ENCODE measurements around the gene TOR1B. TPM values are rescaled to one million over a fixed set of nuclear protein-coding genes. Genes with fewer than 3 reads are reported as not detected.

The TOR1B gene
- total RNA-seq, 1 donor from 2014 or later: 14.5 TPM

DNA sequence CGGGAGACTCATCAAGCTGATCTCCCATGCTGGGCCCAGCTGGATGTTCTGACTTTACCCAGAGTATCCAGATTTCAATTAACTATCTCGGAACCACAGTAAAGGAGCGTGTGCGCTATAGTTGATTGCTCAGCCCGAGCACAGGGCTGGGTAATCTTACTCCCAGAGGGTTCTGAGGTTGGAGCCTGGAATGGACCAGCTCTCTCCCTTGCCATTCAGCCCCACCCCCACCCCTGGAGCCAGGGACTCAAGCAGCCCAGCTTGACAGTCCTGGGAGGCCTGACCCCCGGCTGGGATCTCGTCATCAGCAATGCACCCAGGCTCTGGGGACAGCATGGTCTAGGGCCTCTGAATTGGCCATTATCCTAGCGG is 26.4 kb upstream of the TOR1B start:
- no peaks in the 10 kb centered on the region for H3K36me3 ChIP-seq
- peaks cover 17% of the 10 kb centered on the region for H3K4me1 ChIP-seq
- no peaks in the 10 kb centered on the region for H3K27me3 ChIP-seq
- no peak for TF ChIP-seq POLR2AphosphoS5 (IDR thresholded peaks at IDR 0.05; ENCODE audit: insufficient read depth in 1 of 2, low read depth in 1 of 2)
- TF ChIP-seq POLR2A (IDR thresholded peaks at IDR 0.05): no peak
- TF ChIP-seq, protein P1, sequence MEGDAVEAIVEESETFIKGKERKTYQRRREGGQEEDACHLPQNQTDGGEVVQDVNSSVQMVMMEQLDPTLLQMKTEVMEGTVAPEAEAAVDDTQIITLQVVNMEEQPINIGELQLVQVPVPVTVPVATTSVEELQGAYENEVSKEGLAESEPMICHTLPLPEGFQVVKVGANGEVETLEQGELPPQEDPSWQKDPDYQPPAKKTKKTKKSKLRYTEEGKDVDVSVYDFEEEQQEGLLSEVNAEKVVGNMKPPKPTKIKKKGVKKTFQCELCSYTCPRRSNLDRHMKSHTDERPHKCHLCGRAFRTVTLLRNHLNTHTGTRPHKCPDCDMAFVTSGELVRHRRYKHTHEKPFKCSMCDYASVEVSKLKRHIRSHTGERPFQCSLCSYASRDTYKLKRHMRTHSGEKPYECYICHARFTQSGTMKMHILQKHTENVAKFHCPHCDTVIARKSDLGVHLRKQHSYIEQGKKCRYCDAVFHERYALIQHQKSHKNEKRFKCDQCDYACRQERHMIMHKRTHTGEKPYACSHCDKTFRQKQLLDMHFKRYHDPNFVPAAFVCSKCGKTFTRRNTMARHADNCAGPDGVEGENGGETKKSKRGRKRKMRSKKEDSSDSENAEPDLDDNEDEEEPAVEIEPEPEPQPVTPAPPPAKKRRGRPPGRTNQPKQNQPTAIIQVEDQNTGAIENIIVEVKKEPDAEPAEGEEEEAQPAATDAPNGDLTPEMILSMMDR (IDR thresholded peaks at IDR 0.05): no peak
- H3K9me3 ChIP-seq: no peaks in the 10 kb centered on the region
- H3K4me3 ChIP-seq: peak overlapping the region; percentile 3 to 34
- intact Hi-C loops (cut with DNase I): loop anchor here (5.0 kb wide), 1 partner anchor 134 kb away; the partner anchor contains the start of gene ASB6
- no peak for DNase-seq (ENCODE audit: extremely low spot score in 2 of 2)
- H3K27ac ChIP-seq: peak overlapping the region; percentile 81

DNA sequence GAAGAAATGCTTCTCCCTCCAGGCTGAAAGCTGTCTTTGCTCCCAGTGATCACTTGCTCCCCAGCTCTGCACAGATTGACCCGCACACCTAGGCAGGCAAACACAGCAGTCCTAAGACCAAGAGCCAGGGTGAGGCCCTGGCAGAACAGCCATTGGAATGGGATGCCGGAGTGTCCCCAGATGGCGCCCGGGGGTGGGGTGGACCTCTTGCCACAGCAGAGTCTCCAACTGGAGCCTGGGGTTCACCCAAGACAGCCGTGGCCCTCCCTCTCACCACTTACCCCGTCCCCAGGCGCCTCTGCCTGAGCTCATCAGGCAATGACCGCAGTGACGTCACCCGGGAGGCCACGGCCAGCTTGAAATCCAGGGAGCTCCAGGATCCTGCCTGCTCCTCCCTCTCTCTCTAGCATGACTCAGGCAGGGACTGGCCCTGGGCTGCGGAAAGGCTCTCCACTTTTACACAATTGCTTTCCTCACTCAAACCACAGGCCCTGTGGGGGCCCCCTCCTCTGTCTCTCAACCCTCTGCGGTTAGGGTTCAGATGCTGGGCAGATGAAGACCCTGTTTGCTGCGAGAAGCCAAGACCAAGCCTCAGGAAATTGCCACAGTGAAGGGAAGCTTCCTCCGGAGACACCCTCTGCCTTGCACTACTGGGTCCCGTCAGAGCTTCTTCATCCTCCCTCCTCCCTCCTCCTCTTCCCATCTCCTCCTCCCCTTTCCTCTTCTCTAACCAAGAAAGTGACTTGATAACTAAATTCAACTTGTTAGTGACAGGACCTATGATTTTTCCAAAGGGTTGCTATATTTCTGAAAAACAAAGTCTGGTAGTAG is 25.8 kb upstream of the TOR1B start:
- DNase-seq (ENCODE audit: extremely low spot score in 2 of 2): peak in 1 of 2 donors; percentile 99
- intact Hi-C loops (cut with DNase I): loop anchor here (5.0 kb wide), 1 partner anchor 135 kb away; the partner anchor contains the start of gene ASB6
- Histone ChIP-seq H3K4me1 (peaks cover 17% of the 10 kb centered on the region), H3K9me3 (no peaks in the 10 kb centered on the region), H3K4me3 (peak overlapping the region; percentile 3 to 34), H3K27ac (peak overlapping the region; percentile 81), H3K36me3 (no peaks in the 10 kb centered on the region), H3K27me3 (no peaks in the 10 kb centered on the region)
- TF ChIP-seq POLR2AphosphoS5 (IDR thresholded peaks at IDR 0.05; ENCODE audit: insufficient read depth in 1 of 2, low read depth in 1 of 2) (peak; percentile 84 to 89), POLR2A (IDR thresholded peaks at IDR 0.05) (no peak)

DNA sequence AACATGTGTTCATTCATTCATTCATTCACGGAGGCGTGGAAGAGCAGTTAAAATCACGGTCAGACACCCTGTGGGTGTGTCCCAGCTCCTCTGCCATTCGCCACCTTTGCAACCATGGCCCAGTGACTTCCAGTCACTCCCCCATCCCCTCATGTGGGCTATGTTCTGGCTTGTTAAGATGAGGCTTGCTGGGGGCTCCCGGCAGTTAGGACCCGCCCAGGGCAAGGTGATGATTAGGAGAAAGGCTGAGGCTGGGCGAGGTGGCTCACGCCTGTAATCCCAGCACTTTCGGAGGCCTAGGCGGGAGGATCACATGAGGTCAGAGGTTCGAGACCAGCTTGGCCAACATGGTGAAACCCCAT is 25.2 kb upstream of the TOR1B start:
- intact Hi-C loops (cut with DNase I): loop anchor here (5.0 kb wide), 1 partner anchor 135 kb away; the partner anchor contains the start of gene ASB6
- peak overlapping the region in 1 of 2 donors; percentile 13 for H3K4me3 ChIP-seq
- no peaks in the 10 kb centered on the region for H3K27me3 ChIP-seq

DNA sequence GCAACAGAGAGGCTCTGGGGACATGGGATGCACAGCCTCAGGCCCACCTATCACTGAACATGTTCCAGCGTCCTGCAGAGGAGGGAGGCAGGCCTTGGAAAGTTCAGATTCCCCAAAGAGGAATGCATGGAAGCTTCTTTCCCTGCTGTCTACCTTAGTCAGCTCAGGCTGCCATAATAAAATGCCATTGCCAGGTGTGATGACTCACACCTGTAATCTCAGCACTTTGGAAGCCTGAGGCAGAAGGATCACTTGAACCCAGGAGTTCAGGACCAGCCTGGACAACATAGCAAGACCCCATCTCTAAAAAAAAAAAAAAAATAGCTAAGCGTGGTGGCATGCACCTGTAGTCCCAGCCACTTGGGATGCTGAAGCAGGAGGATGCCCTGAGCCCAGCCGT is 24.5 kb upstream of the TOR1B start:
- no peak for DNase-seq (ENCODE audit: extremely low spot score in 2 of 2)
- Histone ChIP-seq H3K36me3 (no peaks in the 10 kb centered on the region), H3K4me3 (no peak overlapping the region), H3K9me3 (no peaks in the 10 kb centered on the region), H3K27me3 (no peaks in the 10 kb centered on the region), H3K27ac (no peak overlapping the region), H3K4me1 (peaks cover 17% of the 10 kb centered on the region)
- intact Hi-C loops (cut with DNase I): loop anchor here (5.0 kb wide), 1 partner anchor 136 kb away; the partner anchor contains the start of gene ASB6
- TF ChIP-seq POLR2A (IDR thresholded peaks at IDR 0.05) (no peak), POLR2AphosphoS5 (IDR thresholded peaks at IDR 0.05; ENCODE audit: insufficient read depth in 1 of 2, low read depth in 1 of 2) (no peak)
- TF ChIP-seq, protein P1 (IDR thresholded peaks at IDR 0.05): no peak

More for the DNA sequence above, 25.2 kb upstream of the TOR1B start:
- Histone ChIP-seq H3K4me1 (peaks cover 17% of the 10 kb centered on the region), H3K9me3 (no peaks in the 10 kb centered on the region), H3K27ac (peak overlapping the region; percentile 81), H3K36me3 (no peaks in the 10 kb centered on the region)
- no peak for DNase-seq (ENCODE audit: extremely low spot score in 2 of 2)
- TF ChIP-seq POLR2A (IDR thresholded peaks at IDR 0.05): no peak

DNA sequence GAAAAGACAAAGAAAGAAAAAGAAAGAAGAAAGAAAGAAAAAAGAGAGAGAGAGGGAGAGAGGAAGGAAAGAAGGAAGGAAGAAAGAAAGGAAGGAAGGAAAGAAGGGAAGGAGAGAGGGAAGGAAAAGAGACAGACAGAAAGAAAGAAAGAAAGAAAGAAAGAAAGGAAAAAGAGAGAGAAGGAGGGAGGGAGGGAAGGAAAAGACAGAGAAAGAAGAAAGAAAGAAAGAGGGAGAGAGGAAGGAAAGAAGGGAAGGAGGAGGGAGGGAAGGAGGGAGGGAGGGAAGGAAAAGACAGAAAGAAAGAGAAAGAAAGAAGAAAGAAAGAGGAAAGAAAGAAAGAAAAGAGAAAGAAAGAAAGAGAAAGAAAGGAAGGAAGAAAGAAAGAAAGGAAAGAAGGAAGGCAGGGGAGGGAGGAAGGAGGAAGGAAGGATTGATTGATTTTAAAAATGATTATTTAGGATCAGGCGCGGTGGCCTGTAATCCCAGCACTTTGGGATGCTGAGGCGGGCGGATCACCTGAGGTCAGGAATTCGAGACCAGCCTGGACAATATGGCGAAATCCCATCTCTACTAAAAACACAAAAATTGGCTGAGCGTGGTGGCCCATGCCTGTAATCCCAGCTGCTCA is 23.3 kb upstream of the TOR1B start:
- Histone ChIP-seq H3K4me3 (no peak overlapping the region), H3K4me1 (peaks cover 17% of the 10 kb centered on the region), H3K9me3 (no peaks in the 10 kb centered on the region), H3K27me3 (no peaks in the 10 kb centered on the region), H3K27ac (no peak overlapping the region), H3K36me3 (no peaks in the 10 kb centered on the region)
- intact Hi-C loops (cut with DNase I): loop anchor here (5.0 kb wide), 1 partner anchor 137 kb away; the partner anchor contains the start of gene ASB6
- no peak for DNase-seq (ENCODE audit: extremely low spot score in 2 of 2)
- TF ChIP-seq, protein P1 (IDR thresholded peaks at IDR 0.05): no peak
- TF ChIP-seq POLR2A (IDR thresholded peaks at IDR 0.05): no peak
- TF ChIP-seq POLR2AphosphoS5 (IDR thresholded peaks at IDR 0.05; ENCODE audit: insufficient read depth in 1 of 2, low read depth in 1 of 2): no peak

All from vagina (tissue), 2 donors.